Adipocyte (in vitro differentiated cells): ENCODE measurements around the gene BMF.

Experiments
- DNase-seq: peaks from one replicate; pipeline ENCODE4 v3.0.0-alpha.2; 2015; ENCODE audit warnings: low read depth
- H3K27me3 ChIP-seq: replicated peaks from 2 replicates; pipeline ENCODE4 v1.7.0; 2013; ENCODE audit warnings: mild to moderate bottlenecking, low read length, moderate library complexity; ENCODE audit not compliant: control insufficient read depth, insufficient read depth
- H3K36me3 ChIP-seq: 2 replicates; pipeline ENCODE4 v1.7.0; 2013; ENCODE audit warnings: low read length, mild to moderate bottlenecking, moderate library complexity; ENCODE audit not compliant: control insufficient read depth, insufficient read depth, severe bottlenecking
- H3K4me1 ChIP-seq: 2 replicates; pipeline ENCODE4 v1.7.0; 2013; ENCODE audit warnings: mild to moderate bottlenecking, low read length, moderate library complexity; ENCODE audit not compliant: control insufficient read depth, insufficient read depth
- H3K4me3 ChIP-seq: 2 replicates; pipeline ENCODE4 v1.7.0; 2013; ENCODE audit warnings: mild to moderate bottlenecking, low read length, moderate library complexity
- H3K9ac ChIP-seq: 2 replicates; pipeline ENCODE4 v1.7.0; 2013; ENCODE audit warnings: mild to moderate bottlenecking, low read length, moderate library complexity
- H3K9me3 ChIP-seq: 2 replicates; pipeline ENCODE4 v1.7.0; 2013; ENCODE audit warnings: mild to moderate bottlenecking, low read length, moderate library complexity; ENCODE audit not compliant: control insufficient read depth

The BMF gene

DNA sequence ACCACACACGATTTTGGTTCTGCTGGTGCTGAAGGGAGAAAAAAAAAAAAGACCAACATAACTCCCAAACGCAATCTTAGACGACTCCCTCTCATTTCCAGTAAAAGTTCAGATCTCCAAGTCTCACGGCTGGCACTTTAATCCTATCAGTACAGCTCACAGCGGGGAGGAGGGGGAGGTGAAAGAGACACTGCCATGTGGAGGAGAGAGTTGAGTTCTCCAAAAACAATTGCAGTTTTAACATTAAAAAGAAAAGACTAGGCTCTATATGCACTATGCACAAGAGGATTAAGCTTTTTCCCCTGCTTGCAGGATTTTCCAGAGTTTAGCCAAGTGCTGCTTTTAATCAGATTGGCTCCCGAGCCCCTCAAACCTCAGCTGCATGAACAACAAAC lies 16.8 kb downstream of the BMF start:
- Histone ChIP-seq H3K4me3 (no peak overlapping the region), H3K27me3 (no peaks in the 10 kb centered on the region), H3K9me3 (no peaks in the 10 kb centered on the region), H3K36me3 (no peaks in the 10 kb centered on the region), H3K4me1 (peaks cover 41% of the 10 kb centered on the region), H3K9ac (peak overlapping the region; percentile 5)
- no peak for DNase-seq

DNA sequence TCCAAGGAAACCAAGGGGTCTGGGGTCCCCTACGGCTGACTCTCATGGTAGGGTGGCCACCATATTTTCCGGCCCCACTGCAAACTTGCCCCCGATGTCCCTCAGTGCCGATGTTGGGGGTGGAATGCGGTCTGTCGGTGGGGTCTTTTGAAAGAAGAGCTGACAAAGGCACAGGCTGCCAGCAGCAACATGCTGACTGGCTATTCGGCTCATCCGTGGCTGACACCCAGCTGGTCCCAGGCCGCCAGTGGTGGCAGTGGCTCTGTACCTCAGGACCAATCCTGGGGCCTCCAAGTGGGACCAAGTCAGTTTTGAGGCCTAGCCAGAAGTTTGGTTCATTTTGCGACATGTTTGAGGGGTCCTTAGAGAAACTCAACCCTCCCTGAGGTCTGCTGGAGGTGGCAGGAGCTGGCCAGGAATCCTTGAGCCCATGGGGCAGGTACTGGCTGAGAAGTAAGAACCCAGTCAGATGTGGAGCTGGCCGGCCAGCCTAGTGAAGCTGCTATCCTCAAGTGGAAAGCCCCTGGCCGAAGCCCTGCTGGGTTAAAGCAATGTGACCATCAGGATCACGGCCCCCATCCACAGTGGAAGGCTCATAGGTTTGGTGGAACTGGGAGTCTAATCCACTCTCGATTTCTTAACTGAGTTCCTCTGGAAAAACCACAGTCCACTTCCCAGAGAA lies 17.8 kb downstream of the BMF start:
- H3K4me3 ChIP-seq, result no peak overlapping the region
- no peaks in the 10 kb centered on the region for H3K27me3 ChIP-seq
- no peak for DNase-seq
- H3K9ac ChIP-seq, result no peak overlapping the region
- H3K36me3 ChIP-seq, result no peaks in the 10 kb centered on the region
- H3K4me1 ChIP-seq, result peaks cover 38% of the 10 kb centered on the region
- no peaks in the 10 kb centered on the region for H3K9me3 ChIP-seq

- Histone ChIP-seq H3K9me3 (no peaks in the 10 kb centered on the region), H3K4me3 (no peak overlapping the region), H3K9ac (no peak overlapping the region), H3K4me1 (peaks cover 38% of the 10 kb centered on the region), H3K36me3 (no peaks in the 10 kb centered on the region), H3K27me3 (no peaks in the 10 kb centered on the region)
- no peak for DNase-seq
These were observed 19.5 kb downstream of the BMF start for GRCh38 chr15:40088929-40089755.

GRCh38 chr15:40087991-40088928 lies 20.4 kb downstream of the BMF start:
- H3K36me3 ChIP-seq, result no peaks in the 10 kb centered on the region
- H3K9me3 ChIP-seq, result no peaks in the 10 kb centered on the region
- H3K27me3 ChIP-seq, result peaks cover 6% of the 10 kb centered on the region
- no peak overlapping the region for H3K4me3 ChIP-seq
- H3K9ac ChIP-seq, result no peak overlapping the region
- peak; percentile 68 for DNase-seq
- H3K4me1 ChIP-seq, result peaks cover 36% of the 10 kb centered on the region

- Histone ChIP-seq H3K4me1 (peaks cover 31% of the 10 kb centered on the region), H3K9ac (no peak overlapping the region), H3K9me3 (no peaks in the 10 kb centered on the region), H3K27me3 (peaks cover 11% of the 10 kb centered on the region), H3K36me3 (no peaks in the 10 kb centered on the region), H3K4me3 (no peak overlapping the region)
- DNase-seq, result no peak
These were observed 21.4 kb downstream of the BMF start for GRCh38 chr15:40087068-40087810.

GRCh38 chr15:40085266-40085665 lies 23.4 kb downstream of the BMF start:
- Histone ChIP-seq H3K4me3 (no peak overlapping the region), H3K4me1 (peaks cover 34% of the 10 kb centered on the region), H3K9me3 (no peaks in the 10 kb centered on the region), H3K9ac (no peak overlapping the region), H3K36me3 (no peaks in the 10 kb centered on the region), H3K27me3 (peaks cover 11% of the 10 kb centered on the region)
- no peak for DNase-seq

DNA sequence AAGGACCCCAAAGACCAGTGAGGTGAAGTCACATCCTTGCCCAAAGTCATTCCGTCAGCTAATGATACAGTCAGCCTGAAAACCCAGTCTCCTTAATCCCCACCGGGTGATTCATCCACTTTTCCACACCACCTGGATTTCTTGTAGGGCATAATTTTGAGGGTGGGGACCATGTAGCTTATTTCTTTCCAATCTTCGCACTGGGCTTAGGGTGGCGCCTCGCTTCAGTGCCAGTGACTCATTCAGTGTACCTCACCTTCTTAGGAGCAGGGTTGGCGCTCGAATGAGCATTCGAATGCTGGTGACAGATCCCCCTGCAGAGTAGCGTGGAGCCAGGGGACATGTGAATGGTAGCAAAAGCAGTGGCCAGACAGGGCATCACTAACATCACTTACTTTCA lies 24.0 kb downstream of the BMF start:
- Histone ChIP-seq H3K4me3 (no peak overlapping the region), H3K4me1 (peaks cover 34% of the 10 kb centered on the region)

GRCh38 chr15:40082195-40082883 lies 26.3 kb downstream of the BMF start:
- Histone ChIP-seq H3K9ac (peak overlapping the region; percentile 80), H3K4me3 (peak overlapping the region; percentile 76), H3K27me3 (peaks cover 11% of the 10 kb centered on the region), H3K9me3 (no peaks in the 10 kb centered on the region), H3K36me3 (no peaks in the 10 kb centered on the region), H3K4me1 (peaks cover 19% of the 10 kb centered on the region)
- DNase-seq, result no peak

More for the DNA sequence above, 24.0 kb downstream of the BMF start:
- DNase-seq, result no peak
- Histone ChIP-seq H3K9me3 (no peaks in the 10 kb centered on the region), H3K36me3 (no peaks in the 10 kb centered on the region), H3K9ac (no peak overlapping the region), H3K27me3 (peaks cover 11% of the 10 kb centered on the region)

GRCh38 chr15:40081691-40082194 lies 26.9 kb downstream of the BMF start:
- Histone ChIP-seq H3K27me3 (peaks cover 11% of the 10 kb centered on the region), H3K4me1 (peaks cover 19% of the 10 kb centered on the region), H3K9me3 (no peaks in the 10 kb centered on the region), H3K9ac (peak overlapping the region; percentile 80), H3K4me3 (peak overlapping the region; percentile 76), H3K36me3 (no peaks in the 10 kb centered on the region)
- peak; percentile 75 for DNase-seq

GRCh38 chr15:40080847-40081246 lies 27.8 kb downstream of the BMF start:
- no peak for DNase-seq
- Histone ChIP-seq H3K9me3 (no peaks in the 10 kb centered on the region), H3K9ac (no peak overlapping the region), H3K36me3 (no peaks in the 10 kb centered on the region), H3K4me1 (peaks cover 19% of the 10 kb centered on the region), H3K4me3 (peak overlapping the region; percentile 76), H3K27me3 (peaks cover 11% of the 10 kb centered on the region)
